ENCODE measurements around the gene CD74. TPM values are rescaled to one million over a fixed set of nuclear protein-coding genes. Genes with fewer than 3 reads are reported as not detected.

CD74 gene
- total and polyA plus RNA-seq, 4 donors: 1,061 to 2,819 (median 1,720) TPM

DNA sequence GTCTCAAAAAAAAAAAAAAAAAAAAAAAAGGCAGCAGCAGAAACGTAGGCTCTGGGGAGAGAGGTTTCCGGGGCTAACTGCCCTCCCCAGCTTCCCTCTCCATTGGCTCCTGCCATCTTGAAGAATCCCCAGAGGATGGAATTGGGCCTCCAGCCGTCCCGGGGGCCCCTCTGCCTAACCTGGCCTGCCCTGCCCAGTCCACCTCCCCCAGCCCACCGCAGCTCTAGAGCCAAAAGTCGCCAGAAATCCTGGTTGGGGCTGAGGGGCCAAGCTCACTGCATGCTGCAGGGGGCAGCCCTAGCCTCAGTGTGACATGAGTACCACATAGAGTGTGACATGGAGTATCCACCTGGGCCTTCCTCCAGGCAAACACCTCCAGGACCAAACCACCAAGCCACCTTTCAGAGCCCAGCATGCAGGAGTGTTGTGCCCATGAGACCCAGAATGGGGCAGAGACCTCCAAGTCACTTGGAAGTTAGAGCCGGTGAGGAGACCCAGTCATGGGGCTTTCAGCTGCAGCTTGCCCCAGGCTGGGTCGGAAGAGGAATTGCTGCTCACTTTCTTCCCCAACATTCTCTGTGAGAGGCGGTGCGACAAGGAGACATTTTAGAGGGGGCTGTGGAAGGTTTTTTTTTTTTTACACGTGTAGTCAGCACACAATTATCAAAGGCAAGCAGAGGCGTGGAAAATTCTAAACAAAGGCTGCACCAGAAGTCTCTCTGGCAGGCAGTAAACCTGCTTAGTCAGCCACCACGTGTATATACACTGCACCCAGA is 17.6 kb downstream of the CD74 start:
- 81 to 87% methylated on average over 13 of the region's 13 CpGs for WGBS, 2 donors
- no peak for DNase-seq
- TF ChIP-seq, protein P1, sequence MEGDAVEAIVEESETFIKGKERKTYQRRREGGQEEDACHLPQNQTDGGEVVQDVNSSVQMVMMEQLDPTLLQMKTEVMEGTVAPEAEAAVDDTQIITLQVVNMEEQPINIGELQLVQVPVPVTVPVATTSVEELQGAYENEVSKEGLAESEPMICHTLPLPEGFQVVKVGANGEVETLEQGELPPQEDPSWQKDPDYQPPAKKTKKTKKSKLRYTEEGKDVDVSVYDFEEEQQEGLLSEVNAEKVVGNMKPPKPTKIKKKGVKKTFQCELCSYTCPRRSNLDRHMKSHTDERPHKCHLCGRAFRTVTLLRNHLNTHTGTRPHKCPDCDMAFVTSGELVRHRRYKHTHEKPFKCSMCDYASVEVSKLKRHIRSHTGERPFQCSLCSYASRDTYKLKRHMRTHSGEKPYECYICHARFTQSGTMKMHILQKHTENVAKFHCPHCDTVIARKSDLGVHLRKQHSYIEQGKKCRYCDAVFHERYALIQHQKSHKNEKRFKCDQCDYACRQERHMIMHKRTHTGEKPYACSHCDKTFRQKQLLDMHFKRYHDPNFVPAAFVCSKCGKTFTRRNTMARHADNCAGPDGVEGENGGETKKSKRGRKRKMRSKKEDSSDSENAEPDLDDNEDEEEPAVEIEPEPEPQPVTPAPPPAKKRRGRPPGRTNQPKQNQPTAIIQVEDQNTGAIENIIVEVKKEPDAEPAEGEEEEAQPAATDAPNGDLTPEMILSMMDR (IDR thresholded peaks at IDR 0.05; ENCODE audit: control extremely low read depth, extremely low read depth): no peak

GRCh38 chr5:150394131-150394530 is 18.6 kb downstream of the CD74 start:
- no peaks in the 10 kb centered on the region for H3K9me3 ChIP-seq (ENCODE audit: control insufficient read depth in 4 of 4, insufficient read depth in 3 of 4, low read length in 3 of 4)
- no peak overlapping the region for H3K27ac ChIP-seq (ENCODE audit: low read depth in 1 of 2, low read length in 1 of 2)
- WGBS, 2 donors: 79 to 91% methylated on average over 3 of the region's 3 CpGs
- TF ChIP-seq, protein P1 (IDR thresholded peaks at IDR 0.05; ENCODE audit: control extremely low read depth, extremely low read depth): no peak
- no peaks in the 10 kb centered on the region for H3K27me3 ChIP-seq (ENCODE audit: control insufficient read depth in 3 of 3, insufficient read depth in 3 of 3, low read length in 2 of 3)
- ATAC-seq (ENCODE audit: insufficient read depth, low FRiP score) (no peak), DNase-seq (no peak)
- no peak overlapping the region for H3K9ac ChIP-seq (ENCODE audit: insufficient read depth in 1 of 2, low read length in 2 of 2)
- H3K36me3 ChIP-seq (ENCODE audit: control insufficient read depth in 4 of 4, insufficient read depth in 4 of 4, low read length in 4 of 4): peaks cover 23 to 81% (median 28%) of the 10 kb centered on the region in 4 donors
- H3K4me1 ChIP-seq (ENCODE audit: control insufficient read depth in 5 of 5, insufficient read depth in 5 of 5, low read length in 5 of 5): no peaks in the 10 kb centered on the region
- H3K4me3 ChIP-seq: no peak overlapping the region

More for the DNA sequence above, 17.6 kb downstream of the CD74 start:
- H3K9ac ChIP-seq (ENCODE audit: insufficient read depth in 1 of 2, low read length in 2 of 2): no peak overlapping the region
- no peaks in the 10 kb centered on the region for H3K9me3 ChIP-seq (ENCODE audit: control insufficient read depth in 4 of 4, insufficient read depth in 3 of 4, low read length in 3 of 4)
- peaks cover 23 to 81% (median 24%) of the 10 kb centered on the region in 4 donors for H3K36me3 ChIP-seq (ENCODE audit: control insufficient read depth in 4 of 4, insufficient read depth in 4 of 4, low read length in 4 of 4)
- ATAC-seq (ENCODE audit: insufficient read depth, low FRiP score): no peak
- H3K4me1 ChIP-seq (ENCODE audit: control insufficient read depth in 5 of 5, insufficient read depth in 5 of 5, low read length in 5 of 5): no peaks in the 10 kb centered on the region
- H3K27me3 ChIP-seq (ENCODE audit: control insufficient read depth in 3 of 3, insufficient read depth in 3 of 3, low read length in 2 of 3): no peaks in the 10 kb centered on the region
- H3K27ac ChIP-seq (ENCODE audit: low read depth in 1 of 2, low read length in 1 of 2): no peak overlapping the region
- H3K4me3 ChIP-seq: no peak overlapping the region

DNA sequence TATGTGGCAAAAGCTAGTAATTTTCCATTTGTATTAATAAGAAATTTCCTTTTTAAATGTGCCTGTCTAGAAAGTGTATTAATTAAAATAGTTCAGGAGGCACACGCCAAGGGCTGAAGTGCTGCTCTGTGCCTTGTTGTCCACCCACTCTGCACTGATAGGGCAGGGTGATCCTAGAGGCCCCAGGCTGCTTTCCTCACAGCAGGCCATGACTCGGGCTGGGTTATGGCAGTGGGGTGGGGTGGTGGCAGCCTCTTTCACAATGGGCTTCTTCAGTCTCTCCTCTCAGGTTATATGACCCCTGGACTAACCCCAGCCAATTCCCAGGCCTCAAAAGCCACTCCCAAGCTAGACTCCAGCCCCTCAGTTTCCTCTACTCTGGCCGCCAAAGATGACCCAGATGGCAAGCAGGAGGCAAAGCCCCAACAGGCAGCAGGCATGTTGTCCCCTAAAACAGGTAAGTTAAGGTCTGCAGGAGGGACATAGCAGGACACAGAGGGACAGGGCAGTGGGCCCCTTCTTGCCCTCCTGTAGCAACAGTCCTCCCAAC is 19.5 kb downstream of the CD74 start:
- no peak overlapping the region for H3K27ac ChIP-seq (ENCODE audit: low read depth in 1 of 2, low read length in 1 of 2)
- H3K9me3 ChIP-seq (ENCODE audit: control insufficient read depth in 4 of 4, insufficient read depth in 3 of 4, low read length in 3 of 4): no peaks in the 10 kb centered on the region
- no peaks in the 10 kb centered on the region for H3K4me1 ChIP-seq (ENCODE audit: control insufficient read depth in 5 of 5, insufficient read depth in 5 of 5, low read length in 5 of 5)
- H3K27me3 ChIP-seq (ENCODE audit: control insufficient read depth in 3 of 3, insufficient read depth in 3 of 3, low read length in 2 of 3): no peaks in the 10 kb centered on the region
- TF ChIP-seq, protein P1 (IDR thresholded peaks at IDR 0.05; ENCODE audit: control extremely low read depth, extremely low read depth): no peak
- H3K9ac ChIP-seq (ENCODE audit: insufficient read depth in 1 of 2, low read length in 2 of 2): no peak overlapping the region
- peaks cover 23 to 77% (median 30%) of the 10 kb centered on the region in 4 donors for H3K36me3 ChIP-seq (ENCODE audit: control insufficient read depth in 4 of 4, insufficient read depth in 4 of 4, low read length in 4 of 4)
- DNase-seq: no peak
- ATAC-seq (ENCODE audit: insufficient read depth, low FRiP score): no peak
- no peak overlapping the region for H3K4me3 ChIP-seq
- 85 to 86% methylated on average over 3 of the region's 3 CpGs for WGBS, 2 donors

All from lung (tissue), 12 donors.